BJ (cell line): ENCODE data around the gene OXCT2. TPM values are rescaled to one million over a fixed set of nuclear protein-coding genes. Genes with fewer than 3 reads are reported as not detected.
"Not testable (repeated sequence)": the region's sequence is repeated elsewhere in the genome, so short reads cannot be mapped to it uniquely, and the experiment has no call there.

Experiments used
- CTCF ChIA-PET: fragments of 350-600 bp; formaldehyde crosslinking; extraction: SDS; loops from one replicate; lab custom pipeline; 2021; ENCODE audit warnings: antibody characterized with exemption, inconsistent platforms; lab: Yijun Ruan, JAX
- POLR2A ChIA-PET: fragments of 300-600 bp; sonication (Branson Sonifier 250); formaldehyde crosslinking; extraction: SDS; loops from one replicate; lab custom pipeline; 2021; ENCODE audit warnings: antibody characterized with exemption; lab: Charles Lee
- DNase-seq: peaks from one replicate; pipeline ENCODE4 v3.0.0-alpha.2; 2011; ENCODE audit warnings: low read depth
- H3K27me3 ChIP-seq: 2 replicates; pipeline ENCODE4 v1.6.0; 2011; ENCODE audit warnings: low read length; ENCODE audit not compliant: control insufficient read depth, insufficient read depth
- H3K36me3 ChIP-seq: 2 replicates; pipeline ENCODE4 v1.5.1; 2011; ENCODE audit warnings: low read length; ENCODE audit not compliant: control insufficient read depth, insufficient read depth
- H3K4me3 ChIP-seq: 2 replicates; pipeline ENCODE4 v1.5.1; 2011; ENCODE audit warnings: low read depth, mild to moderate bottlenecking, control low read depth, low read length
- CTCF ChIP-seq: IDR thresholded peaks from 2 replicates; pipeline ENCODE4 v1.5.1; 2011; ENCODE audit warnings: low read depth, mild to moderate bottlenecking, control low read depth, inconsistent platforms, low read length, moderate library complexity; ENCODE audit not compliant: insufficient read depth
- polyA plus RNA-seq: library from polyadenylated mRNA; depleted of rRNA; stranded (reverse); fragments of >200 nt; gene quantifications from 2 replicates; pipeline ENCODE4 v1.2.3, GENCODE V29; 2011

OXCT2 gene
- polyA plus RNA-seq, 1 experiment = 1.2 TPM

DNA sequence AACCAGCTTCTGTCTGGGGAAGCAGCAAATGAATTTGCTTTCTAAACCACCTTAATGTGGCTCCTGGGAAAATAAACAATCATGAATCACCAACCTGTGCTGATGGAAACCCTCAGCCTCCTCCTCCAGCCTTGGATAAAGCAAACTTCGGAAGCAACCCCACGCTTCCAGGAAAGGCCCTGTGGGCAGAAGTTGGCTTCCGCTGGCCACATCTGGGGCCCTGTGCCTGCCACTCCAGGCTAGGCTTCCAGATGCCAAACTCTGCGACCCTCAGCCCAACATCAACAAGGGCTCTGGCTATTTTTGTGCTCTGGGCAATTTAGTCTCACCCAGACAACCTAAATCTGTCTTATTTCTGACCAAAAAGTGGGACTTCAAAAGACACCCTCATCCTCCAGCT is 6.2 kb upstream of the OXCT2 start:
- H3K4me3 ChIP-seq = no peak overlapping the region
- CTCF ChIA-PET = no interaction called here
- TF ChIP-seq CTCF = no peak
- POLR2A ChIA-PET = no interaction called here
- H3K36me3 ChIP-seq = no peaks in the 10 kb centered on the region
- H3K27me3 ChIP-seq = peaks cover 6% of the 10 kb centered on the region; the same call in 1 of the 2 replicates
- DNase-seq = no peak

DNA sequence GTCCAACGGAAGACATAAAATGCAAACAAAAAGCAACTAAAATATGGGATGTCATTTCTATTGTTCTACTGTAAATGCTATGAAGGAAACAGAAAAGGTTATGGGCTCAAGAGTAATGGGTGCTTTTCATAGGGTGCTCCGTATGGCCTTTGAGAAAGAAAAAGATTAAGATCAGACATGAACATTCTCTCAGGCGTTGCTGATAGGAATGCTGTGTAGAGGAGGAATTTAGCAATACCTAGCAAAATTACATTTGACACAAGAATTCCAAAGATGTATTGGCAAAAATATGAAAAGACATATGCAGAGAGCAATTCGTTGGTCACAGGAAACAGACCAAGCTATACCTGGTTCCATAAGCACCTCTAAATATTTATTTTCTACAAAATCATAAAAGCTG is 5.7 kb upstream of the OXCT2 start:
- H3K36me3 ChIP-seq = no peaks in the 10 kb centered on the region
- TF ChIP-seq CTCF = no peak
- ChIA-PET CTCF (no interaction called here), POLR2A (no interaction called here)
- peaks cover 6% of the 10 kb centered on the region; the same call in 1 of the 2 replicates for H3K27me3 ChIP-seq
- no peak overlapping the region for H3K4me3 ChIP-seq
- DNase-seq = no peak

DNA sequence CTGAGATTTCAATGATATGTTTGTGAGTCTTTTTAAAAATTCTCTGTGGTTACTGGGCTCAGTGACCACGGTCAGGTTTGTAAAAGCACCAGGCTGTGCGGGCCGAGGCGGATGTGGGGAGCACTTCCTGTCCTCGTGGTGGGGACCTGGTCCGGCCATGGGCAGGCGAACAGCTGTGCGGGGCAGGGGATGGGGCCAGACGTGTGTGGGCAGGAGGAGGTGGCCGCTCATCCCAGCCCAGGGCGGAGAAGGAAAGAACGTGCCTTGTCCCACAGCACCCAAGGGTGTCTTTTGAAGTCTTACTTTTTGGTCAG is 5.2 kb upstream of the OXCT2 start:
- no peak overlapping the region for H3K4me3 ChIP-seq
- ChIA-PET CTCF (no interaction called here), POLR2A (no interaction called here)
- H3K36me3 ChIP-seq = no peaks in the 10 kb centered on the region
- no peak for DNase-seq
- peaks cover 6% of the 10 kb centered on the region; the same call in 1 of the 2 replicates for H3K27me3 ChIP-seq
- no peak for TF ChIP-seq CTCF

DNA sequence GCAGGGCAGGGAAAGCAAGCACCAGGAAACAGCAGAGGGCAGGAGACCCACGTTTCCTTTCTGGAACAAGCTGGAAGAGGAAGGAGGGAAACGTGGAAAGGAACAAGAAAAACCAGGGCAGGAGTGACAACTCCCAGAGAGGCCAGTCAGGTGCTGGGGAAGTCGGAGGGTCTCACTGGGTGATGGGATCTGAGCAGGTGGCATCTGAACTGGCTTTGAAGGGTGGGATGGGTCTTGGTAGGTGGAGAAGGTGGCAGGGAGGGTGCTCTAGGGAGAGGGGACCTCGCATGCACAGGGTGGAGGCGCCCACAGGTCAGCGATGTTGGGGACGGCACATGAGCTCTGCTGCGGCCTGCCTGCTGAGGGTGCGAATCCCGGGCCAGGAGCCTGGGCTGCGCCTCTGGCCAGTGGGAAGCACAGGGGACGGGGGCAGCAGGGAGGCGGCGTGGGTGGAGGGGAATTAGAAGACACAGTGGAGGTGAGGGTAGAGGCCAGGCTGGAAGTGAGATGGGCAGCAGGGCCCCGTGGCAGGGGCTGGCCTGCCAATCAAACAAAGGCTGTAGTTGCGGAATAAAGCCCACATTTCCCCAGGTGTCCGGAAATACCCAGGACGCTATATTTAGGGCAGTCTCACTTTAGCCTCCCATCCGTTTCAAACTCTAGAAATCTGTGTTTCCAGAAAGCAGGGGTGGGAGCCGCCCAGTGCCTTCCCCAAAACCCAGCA is 4.7 kb upstream of the OXCT2 start:
- H3K27me3 ChIP-seq, H3K36me3 ChIP-seq, H3K4me3 ChIP-seq, DNase-seq, POLR2A ChIA-PET, CTCF ChIA-PET: not testable (repeated sequence)

DNA sequence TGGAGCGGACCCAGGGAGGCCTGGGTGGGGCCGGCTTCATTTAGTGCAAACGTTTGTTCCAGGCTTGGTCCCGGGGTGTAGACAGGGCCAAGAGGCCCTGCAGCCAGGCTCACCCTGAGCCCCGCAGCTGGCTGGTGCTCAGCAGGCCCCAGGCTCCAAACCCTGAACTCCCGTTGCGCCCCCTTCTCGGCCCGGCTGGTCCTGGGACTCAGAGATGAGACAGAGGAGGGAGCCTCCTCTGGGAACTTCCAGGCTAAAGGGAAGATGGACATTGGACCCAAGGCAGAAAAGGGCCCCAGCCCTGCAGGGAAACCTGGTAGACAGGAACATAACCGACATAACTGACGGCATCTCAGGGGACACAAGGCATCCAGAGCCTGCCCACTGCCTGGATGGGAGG is 4.0 kb upstream of the OXCT2 start:
- H3K27me3 ChIP-seq, CTCF ChIA-PET, H3K36me3 ChIP-seq, H3K4me3 ChIP-seq, POLR2A ChIA-PET, DNase-seq: not testable (repeated sequence)

DNA sequence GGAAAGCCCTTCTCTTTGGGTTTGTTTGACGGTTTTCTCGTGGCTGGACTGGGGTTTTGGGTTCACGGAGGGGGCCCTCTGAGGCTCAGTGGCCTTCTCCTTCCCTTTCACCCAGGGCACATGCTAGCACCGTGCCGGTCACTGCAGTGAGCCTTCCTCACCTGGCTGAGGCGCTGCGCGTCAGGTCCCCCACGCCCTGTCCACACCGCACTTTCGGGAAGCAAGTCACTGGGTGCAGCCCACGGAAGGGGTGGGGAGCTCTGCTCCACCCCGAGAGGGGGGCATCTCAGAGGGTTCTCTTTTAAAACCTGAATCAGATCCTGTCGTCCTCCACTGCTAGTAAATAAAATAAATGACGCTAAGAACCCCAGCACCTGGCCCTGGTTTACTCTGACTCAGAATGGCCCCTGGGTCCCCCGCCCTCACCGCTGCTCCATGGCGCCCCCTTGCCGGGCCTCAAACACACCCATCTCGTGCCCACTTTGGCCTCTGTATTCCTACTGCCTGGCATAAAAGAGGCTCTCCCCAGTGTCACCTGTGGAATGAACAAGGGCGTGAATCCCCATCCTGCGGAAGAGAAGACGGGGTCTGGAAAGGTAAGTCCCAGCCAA is 2.3 kb upstream of the OXCT2 start:
- H3K4me3 ChIP-seq, H3K27me3 ChIP-seq, DNase-seq, POLR2A ChIA-PET, CTCF ChIA-PET, H3K36me3 ChIP-seq: not testable (repeated sequence)

- H3K36me3 ChIP-seq, DNase-seq, CTCF ChIA-PET, POLR2A ChIA-PET, H3K27me3 ChIP-seq: not testable (repeated sequence)
- peak overlapping the region; percentile 19 for H3K4me3 ChIP-seq
Measured at GRCh38 chr1:39770100-39771021, 787 bp downstream of the OXCT2 start.

DNA sequence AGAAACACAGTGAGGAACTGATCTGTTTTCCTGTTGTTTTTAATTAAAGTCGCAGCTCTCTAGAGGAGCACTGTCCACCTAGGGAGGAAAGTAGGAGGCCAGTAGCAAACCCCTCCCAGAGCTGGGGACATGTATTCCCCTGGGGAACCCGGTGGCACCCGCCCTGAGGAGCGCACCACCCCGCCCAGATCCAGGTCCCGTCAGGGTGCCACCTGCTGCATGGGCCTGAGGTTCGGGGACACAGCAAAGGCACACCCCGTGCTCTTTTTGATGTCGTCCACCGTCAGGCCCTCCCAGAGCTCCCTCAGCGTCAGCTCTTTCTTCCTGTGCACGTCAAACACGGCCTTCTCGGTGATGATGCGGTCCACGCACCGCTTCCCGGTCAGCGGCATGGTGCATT is 1.6 kb downstream of the OXCT2 start:
- POLR2A ChIA-PET, DNase-seq, H3K27me3 ChIP-seq, H3K36me3 ChIP-seq, CTCF ChIA-PET, H3K4me3 ChIP-seq: not testable (repeated sequence)

DNA sequence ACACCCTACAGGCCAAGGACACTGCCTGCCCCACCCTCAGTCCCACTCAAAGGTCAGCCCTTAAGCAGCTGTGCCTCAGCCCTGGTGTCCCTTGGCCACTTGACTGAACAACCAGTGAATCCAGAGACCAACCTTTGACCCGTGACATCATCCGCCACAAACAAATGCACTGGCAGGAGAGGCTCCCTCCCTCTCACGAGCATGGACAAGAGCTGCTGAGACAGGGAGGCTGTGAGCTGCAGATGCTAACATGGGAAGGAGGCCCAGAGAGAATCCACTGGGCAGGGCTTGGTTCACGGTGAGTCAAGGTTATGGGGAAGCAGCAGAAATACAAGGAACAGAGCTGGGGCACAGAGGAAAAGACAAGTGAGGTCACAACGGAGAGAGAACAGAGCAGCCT is 4.7 kb downstream of the OXCT2 start:
- POLR2A ChIA-PET, H3K36me3 ChIP-seq, CTCF ChIA-PET, H3K27me3 ChIP-seq, H3K4me3 ChIP-seq, DNase-seq: not testable (repeated sequence)

GRCh38 chr1:39764512-39764911 is 6.6 kb downstream of the OXCT2 start:
- DNase-seq, H3K4me3 ChIP-seq, POLR2A ChIA-PET, H3K27me3 ChIP-seq, CTCF ChIA-PET, H3K36me3 ChIP-seq: not testable (repeated sequence)
